22Rv1 (cell line): ENCODE data around the gene NELL2.

Experiments used
- ZFX ChIP-seq: fragments of 450-650 bp; IDR thresholded peaks from 2 replicates; pipeline ENCODE4 v1.6.1; 2017; ENCODE audit warnings: antibody characterized with exemption, borderline replicate concordance
- TF ChIP-seq, protein P1 (sequence below): fragments of 450-650 bp; IDR thresholded peaks from 2 replicates; pipeline ENCODE4 v1.5.1; 2017; ENCODE audit warnings: mild to moderate bottlenecking

DNA sequence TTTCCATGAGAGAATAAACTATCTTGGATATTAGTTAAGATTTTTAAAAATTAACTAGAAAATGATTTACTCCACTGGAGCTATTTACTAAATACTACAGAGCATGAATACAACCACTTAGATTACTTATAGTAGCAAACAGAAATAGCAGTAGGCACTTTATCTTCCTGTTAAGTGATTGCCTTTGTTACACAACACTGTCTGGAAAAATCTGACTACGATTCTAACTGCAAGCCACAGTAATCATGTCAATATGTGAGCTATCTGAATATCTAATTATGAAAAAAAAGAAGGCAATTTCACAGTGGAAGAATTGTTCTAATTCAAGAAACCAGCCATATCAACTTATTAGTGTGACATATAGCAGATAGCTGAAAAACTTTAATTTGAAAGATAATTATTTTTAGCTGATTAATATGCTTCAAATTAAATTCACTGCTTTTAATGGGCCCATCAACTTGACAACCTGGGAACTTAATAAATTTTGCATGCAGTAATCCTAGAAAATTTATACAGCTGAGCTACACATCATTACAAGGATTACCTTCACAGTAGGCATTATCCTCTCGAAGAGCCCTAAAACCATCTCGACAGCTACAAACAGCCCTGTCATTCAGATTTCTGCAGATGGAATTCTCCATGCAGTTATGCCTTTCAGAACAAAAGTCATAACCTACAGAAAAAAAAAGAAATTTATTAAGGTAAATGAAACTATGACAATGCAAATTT, 172.8 kb downstream of the NELL2 start:
- TF ChIP-seq, protein P1, sequence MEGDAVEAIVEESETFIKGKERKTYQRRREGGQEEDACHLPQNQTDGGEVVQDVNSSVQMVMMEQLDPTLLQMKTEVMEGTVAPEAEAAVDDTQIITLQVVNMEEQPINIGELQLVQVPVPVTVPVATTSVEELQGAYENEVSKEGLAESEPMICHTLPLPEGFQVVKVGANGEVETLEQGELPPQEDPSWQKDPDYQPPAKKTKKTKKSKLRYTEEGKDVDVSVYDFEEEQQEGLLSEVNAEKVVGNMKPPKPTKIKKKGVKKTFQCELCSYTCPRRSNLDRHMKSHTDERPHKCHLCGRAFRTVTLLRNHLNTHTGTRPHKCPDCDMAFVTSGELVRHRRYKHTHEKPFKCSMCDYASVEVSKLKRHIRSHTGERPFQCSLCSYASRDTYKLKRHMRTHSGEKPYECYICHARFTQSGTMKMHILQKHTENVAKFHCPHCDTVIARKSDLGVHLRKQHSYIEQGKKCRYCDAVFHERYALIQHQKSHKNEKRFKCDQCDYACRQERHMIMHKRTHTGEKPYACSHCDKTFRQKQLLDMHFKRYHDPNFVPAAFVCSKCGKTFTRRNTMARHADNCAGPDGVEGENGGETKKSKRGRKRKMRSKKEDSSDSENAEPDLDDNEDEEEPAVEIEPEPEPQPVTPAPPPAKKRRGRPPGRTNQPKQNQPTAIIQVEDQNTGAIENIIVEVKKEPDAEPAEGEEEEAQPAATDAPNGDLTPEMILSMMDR: no peak
- no peak for TF ChIP-seq ZFX
